GM23338 (cell line): ENCODE data around the gene IPO8.

Experiments used
- ETS1 ChIP-seq: IDR thresholded peaks from 2 replicates; pipeline ENCODE4 v1.6.1; 2016; ENCODE audit warnings: antibody characterized with exemption
- EZH2 ChIP-seq: fragments of 200-600 bp; sonication (generic); IDR thresholded peaks from one replicate; pipeline ENCODE4 v1.8.0; 2017; ENCODE audit warnings: antibody characterized with exemption, mild to moderate bottlenecking, low read depth; ENCODE audit not compliant: unreplicated experiment
- EZH2phosphoT487 ChIP-seq: fragments of 200-600 bp; sonication (generic); IDR thresholded peaks from one replicate; pipeline ENCODE4 v1.8.1; 2018; ENCODE audit warnings: antibody characterized with exemption; ENCODE audit not compliant: unreplicated experiment
- JUNB ChIP-seq: IDR thresholded peaks from one replicate; pipeline ENCODE4 v1.6.1; 2016; ENCODE audit warnings: antibody characterized with exemption; ENCODE audit not compliant: unreplicated experiment
- NANOG ChIP-seq: IDR thresholded peaks from 2 replicates; pipeline ENCODE4 v1.6.1; 2016; ENCODE audit warnings: antibody characterized with exemption, borderline replicate concordance
- POLR2AphosphoS5 ChIP-seq: IDR thresholded peaks from 2 replicates; pipeline ENCODE4 v1.6.1; 2016; ENCODE audit warnings: antibody characterized with exemption, low read depth
- STAT1 ChIP-seq: IDR thresholded peaks from one replicate; pipeline ENCODE4 v1.6.1; 2016; ENCODE audit warnings: antibody characterized with exemption; ENCODE audit not compliant: unreplicated experiment
- ZNF331 ChIP-seq: fragments of 250-450 bp; sonication (Bioruptor Pico); IDR thresholded peaks from 2 replicates; pipeline ENCODE4 v1.5.0; 2020; ENCODE audit warnings: low read depth, mild to moderate bottlenecking, moderate library complexity
- ZNF462 ChIP-seq: fragments of 250-450 bp; sonication (Bioruptor Pico); IDR thresholded peaks from 2 replicates; pipeline ENCODE4 v1.5.0; 2020; ENCODE audit warnings: mild to moderate bottlenecking, moderate library complexity
- TF ChIP-seq, protein P1 (sequence below), 2 experiments: fragments of 200-600 bp in 1 of 2; sonication (generic) in 1 of 2; conservative IDR thresholded peaks; 2 replicates each; pipeline versions ENCODE4 v1.5.1 to v1.6.1; 2016 to 2017; ENCODE audit warnings: antibody characterized with exemption in 2 of 2, low read depth in 2 of 2, mild to moderate bottlenecking in 2 of 2, moderate library complexity in 1 of 2
- TF ChIP-seq, protein P2 (sequence below): IDR thresholded peaks from one replicate; pipeline ENCODE4 v1.6.1; 2018; ENCODE audit warnings: antibody characterized with exemption; ENCODE audit not compliant: unreplicated experiment

DNA sequence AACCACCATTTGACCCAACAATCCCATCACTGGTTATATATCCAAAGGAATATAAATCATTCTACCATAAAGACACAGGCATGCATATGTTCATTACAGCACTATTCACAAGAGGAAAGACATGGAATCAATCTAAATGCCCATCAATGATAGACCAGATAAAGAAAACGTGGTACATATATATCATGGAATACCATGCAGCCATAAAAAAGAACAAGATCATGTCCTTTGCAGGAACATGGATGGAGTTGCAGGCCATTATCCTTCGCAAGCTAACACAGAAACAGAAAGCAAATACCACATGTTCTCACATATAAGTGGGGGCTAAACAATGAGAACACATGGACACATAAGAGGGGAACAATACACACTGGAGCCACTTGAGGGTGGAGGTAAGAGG is 43.4 kb upstream of the IPO8 start:
- TF ChIP-seq, protein P1, sequence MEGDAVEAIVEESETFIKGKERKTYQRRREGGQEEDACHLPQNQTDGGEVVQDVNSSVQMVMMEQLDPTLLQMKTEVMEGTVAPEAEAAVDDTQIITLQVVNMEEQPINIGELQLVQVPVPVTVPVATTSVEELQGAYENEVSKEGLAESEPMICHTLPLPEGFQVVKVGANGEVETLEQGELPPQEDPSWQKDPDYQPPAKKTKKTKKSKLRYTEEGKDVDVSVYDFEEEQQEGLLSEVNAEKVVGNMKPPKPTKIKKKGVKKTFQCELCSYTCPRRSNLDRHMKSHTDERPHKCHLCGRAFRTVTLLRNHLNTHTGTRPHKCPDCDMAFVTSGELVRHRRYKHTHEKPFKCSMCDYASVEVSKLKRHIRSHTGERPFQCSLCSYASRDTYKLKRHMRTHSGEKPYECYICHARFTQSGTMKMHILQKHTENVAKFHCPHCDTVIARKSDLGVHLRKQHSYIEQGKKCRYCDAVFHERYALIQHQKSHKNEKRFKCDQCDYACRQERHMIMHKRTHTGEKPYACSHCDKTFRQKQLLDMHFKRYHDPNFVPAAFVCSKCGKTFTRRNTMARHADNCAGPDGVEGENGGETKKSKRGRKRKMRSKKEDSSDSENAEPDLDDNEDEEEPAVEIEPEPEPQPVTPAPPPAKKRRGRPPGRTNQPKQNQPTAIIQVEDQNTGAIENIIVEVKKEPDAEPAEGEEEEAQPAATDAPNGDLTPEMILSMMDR (conservative IDR thresholded peaks at IDR 0.05; ENCODE audit: low read depth in 2 of 2) = no peak
- no peak for TF ChIP-seq POLR2AphosphoS5
- no peak for TF ChIP-seq EZH2phosphoT487
- TF ChIP-seq ETS1 = no peak
- no peak for TF ChIP-seq JUNB
- TF ChIP-seq NANOG = no peak
- no peak for TF ChIP-seq EZH2
- TF ChIP-seq, protein P2, sequence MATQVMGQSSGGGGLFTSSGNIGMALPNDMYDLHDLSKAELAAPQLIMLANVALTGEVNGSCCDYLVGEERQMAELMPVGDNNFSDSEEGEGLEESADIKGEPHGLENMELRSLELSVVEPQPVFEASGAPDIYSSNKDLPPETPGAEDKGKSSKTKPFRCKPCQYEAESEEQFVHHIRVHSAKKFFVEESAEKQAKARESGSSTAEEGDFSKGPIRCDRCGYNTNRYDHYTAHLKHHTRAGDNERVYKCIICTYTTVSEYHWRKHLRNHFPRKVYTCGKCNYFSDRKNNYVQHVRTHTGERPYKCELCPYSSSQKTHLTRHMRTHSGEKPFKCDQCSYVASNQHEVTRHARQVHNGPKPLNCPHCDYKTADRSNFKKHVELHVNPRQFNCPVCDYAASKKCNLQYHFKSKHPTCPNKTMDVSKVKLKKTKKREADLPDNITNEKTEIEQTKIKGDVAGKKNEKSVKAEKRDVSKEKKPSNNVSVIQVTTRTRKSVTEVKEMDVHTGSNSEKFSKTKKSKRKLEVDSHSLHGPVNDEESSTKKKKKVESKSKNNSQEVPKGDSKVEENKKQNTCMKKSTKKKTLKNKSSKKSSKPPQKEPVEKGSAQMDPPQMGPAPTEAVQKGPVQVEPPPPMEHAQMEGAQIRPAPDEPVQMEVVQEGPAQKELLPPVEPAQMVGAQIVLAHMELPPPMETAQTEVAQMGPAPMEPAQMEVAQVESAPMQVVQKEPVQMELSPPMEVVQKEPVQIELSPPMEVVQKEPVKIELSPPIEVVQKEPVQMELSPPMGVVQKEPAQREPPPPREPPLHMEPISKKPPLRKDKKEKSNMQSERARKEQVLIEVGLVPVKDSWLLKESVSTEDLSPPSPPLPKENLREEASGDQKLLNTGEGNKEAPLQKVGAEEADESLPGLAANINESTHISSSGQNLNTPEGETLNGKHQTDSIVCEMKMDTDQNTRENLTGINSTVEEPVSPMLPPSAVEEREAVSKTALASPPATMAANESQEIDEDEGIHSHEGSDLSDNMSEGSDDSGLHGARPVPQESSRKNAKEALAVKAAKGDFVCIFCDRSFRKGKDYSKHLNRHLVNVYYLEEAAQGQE = no peak
- TF ChIP-seq STAT1 = no peak
- TF ChIP-seq ZNF462 (CRISPR knock-in tag) = no peak
- TF ChIP-seq ZNF331 = no peak
